HG02798 (cell line): ENCODE results near the gene EYA2.

Experiments used
- ATAC-seq: cut with Tn5 transposase; IDR thresholded peaks from one replicate; pipeline ENCODE4 v1.9.1; 2021; ENCODE audit warnings: mild to moderate bottlenecking; ENCODE audit not compliant: unreplicated experiment, poor library complexity

The EYA2 gene

DNA sequence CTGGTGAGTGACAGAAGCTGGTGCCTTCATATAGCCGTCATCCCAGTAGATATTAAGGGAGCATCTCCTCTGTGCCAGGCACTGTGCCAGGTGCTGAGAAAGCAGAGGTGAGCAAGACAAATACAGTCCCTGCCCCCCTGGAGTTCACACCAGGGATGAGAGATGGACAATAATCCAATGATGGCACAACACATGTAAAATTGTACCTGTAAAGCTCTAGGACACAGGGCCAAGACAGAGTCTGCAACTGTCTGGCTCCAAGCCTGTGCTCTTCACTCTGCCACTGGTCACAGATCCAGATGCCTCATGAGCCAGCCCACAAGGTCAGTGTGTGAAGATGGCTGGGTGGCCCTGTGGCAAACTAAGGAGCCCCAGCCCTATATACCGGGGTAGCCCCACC is 133.8 kb downstream of the EYA2 start:
- no peak for ATAC-seq

DNA sequence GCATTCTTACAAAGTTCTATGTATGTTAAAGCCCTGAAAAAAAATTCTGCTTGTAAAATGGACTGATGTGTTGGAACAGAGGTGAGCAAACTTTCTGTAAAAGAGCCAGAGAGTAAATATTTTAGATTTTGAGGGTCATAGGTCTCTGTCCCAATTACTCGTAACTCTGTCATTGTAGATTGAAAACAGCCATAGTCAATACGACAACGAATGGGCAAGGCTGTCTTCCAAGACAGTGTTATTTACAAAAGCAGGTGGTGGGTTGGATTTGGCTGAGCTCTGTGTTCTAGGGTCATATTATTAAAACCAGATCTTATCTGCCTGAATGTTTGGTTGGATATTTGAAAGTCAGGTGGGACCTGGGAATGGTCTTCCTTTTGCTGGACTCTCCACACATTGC is 135.2 kb downstream of the EYA2 start:
- no peak for ATAC-seq

DNA sequence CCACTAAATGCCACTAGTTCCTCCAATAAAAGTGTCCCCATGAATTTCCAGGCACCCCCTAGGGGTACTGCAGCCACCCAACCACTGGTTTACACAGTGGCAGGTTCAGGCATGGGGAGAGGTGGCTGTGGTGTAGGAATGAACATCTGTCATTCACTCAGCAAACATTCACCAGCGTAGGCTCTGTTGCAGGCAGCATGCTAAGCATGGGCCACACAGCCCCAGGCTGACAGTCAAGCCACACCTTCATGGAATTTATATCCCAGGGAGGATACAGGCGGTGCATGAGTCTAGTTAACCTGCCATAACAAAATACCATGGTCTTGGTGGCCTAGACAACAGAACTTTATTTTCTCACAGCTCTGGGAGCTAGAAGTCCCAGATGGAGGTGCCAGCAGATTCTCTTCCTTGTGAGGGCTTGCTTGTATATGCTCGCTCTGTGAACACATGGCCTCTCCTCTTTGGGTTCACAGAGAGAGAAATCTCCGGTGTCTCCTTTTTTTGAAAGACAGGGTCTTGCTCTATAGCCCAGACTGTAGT is 135.7 kb downstream of the EYA2 start:
- no peak for ATAC-seq

DNA sequence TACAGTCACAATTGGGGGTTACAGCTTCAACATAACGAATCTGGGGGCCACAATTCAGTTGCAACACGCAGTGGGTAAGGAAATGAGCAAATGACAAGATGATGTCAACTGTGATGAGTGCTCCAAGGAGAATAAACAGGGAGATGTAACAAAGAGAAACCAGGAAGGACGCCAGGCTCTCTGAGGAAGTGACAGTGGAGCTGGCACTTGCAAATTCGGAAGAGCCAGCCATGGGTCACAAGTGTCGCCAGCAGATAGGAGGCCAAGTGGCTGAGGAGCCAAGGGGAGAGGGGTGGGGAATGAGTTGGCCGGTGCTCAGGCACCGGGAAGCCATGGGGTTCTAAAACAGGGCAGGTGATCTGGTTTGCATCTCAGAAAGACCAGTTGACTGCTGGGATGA is 136.4 kb downstream of the EYA2 start:
- no peak for ATAC-seq

DNA sequence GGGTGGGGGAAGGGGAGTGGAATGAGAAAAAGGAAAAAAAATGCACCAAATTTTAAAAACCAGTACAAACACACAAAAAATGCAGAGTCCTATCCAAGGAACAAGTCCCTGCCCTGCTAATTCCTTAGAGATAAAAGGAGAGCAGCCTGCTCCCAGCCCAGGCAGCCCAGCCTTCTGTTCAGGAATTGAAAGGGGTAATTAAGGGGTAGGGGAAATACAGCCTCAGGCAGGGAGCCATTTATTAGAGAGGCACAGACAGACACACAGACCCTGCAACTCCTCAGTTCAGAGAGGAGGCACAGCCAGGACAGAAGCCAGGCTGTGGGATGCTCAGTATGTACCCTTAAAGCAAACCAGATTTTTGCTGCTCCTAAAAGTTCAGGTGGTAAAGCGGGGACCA is 137.2 kb downstream of the EYA2 start:
- no peak for ATAC-seq

DNA sequence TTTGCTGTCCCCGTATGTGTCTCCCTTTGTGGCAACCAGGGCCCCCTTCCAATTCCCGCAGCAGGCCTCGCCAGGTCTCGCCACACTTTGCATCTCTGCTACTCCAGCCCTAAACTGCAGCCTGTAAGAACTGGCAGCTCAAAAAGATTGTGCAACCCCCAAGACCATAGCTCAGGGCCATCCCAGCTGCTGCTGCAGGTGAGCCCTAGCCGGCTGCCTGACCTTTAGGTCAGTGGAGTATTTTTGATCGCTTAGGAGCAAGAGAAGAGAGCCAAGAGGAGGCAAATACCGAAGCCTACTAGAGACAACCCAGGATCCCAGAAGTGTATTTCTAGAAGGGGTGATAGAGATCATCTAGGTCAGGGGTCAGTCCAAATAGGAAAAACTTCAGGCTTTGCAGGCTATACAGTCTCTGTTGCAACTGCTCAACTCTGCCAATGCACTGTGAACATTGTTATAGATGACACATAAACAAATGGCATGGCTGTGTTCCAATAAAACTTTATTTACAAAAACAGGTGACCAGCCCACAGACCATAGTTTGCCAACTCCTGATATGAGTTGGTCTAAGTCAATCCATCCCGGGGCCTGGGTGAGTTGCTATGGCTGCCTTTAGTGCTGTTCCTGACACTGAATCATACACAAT is 138.4 kb downstream of the EYA2 start:
- ATAC-seq: no peak

DNA sequence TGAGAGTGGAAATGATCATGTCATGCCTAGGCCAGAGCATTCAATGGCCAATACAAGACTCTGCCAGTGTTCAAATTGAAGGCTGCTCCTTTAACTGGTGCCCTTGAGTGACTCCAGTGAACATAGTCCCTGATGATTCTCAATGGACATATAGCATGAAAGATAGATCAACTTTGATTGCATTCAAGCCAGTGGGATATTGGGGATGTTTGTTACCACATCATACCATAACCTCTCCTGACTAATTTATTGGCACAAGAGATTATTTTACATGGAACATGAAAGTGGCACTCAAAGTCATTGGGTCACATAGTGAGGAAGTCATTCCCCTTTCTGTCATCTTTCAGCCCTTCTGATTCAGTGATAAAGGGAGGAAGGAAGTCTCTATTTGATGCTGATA is 139.0 kb downstream of the EYA2 start:
- ATAC-seq: no peak

DNA sequence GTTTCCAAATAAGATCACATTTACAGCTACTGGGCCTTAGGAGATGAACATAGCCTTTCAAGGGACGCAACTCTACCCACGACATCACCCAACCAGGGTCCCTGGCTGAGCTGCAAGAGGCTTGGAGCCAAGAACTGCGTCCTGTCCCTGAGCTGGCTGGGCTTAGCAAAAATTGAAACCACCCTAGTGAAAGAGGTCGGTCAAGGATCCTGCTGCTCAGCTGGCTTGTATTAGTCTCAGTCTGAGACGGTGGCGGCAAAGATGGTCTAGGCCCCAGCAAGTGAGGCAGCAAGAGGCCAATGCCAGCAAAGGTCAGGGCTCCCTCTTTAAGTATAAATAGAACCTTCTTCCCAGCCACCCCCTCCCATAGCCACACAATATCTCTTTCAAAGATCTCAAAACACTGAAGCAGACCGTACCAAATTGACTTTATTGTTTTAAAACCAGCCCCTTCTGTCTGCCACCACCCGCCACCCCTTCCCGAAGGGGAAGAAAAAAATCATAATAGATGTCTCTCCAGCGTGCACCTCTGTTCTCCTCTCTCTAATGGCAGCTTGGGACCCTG is 140.5 kb downstream of the EYA2 start:
- no peak for ATAC-seq

DNA sequence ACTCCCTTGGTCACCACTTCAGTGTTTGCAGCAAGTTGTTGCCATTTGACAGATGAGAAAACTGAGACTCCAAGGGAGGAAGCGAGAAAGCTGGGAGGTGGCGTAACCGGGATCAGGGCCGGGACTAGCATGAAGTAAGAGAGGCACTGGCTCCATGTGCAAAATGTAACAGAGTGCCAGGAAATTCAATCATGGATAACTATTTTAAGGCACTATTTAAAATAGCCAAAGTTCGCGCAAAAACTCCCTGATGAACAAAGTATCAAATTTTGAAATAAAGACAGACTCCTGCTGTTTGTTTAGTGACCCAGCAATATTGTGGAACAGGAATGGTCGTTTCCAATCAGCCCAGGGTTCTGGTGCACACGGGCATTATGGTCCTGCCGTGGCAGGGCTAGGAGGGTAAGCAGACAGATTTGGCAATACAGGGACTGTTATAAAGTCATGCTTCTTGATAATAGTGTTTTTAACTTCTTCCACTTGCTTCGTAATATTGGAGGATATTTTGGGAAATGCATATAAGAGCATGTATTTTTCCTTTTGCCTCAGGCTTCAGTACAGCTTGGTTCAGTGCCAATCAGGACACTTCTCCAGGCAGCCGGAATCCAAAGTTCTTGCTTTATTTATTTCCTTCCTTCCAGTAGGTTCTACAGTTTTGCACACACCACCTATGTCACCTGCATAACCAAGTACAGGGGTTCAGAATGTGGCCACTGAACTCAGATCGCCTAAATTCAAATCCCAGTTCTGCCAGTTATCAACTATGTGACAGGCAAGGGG is 141.6 kb downstream of the EYA2 start:
- ATAC-seq: no peak

DNA sequence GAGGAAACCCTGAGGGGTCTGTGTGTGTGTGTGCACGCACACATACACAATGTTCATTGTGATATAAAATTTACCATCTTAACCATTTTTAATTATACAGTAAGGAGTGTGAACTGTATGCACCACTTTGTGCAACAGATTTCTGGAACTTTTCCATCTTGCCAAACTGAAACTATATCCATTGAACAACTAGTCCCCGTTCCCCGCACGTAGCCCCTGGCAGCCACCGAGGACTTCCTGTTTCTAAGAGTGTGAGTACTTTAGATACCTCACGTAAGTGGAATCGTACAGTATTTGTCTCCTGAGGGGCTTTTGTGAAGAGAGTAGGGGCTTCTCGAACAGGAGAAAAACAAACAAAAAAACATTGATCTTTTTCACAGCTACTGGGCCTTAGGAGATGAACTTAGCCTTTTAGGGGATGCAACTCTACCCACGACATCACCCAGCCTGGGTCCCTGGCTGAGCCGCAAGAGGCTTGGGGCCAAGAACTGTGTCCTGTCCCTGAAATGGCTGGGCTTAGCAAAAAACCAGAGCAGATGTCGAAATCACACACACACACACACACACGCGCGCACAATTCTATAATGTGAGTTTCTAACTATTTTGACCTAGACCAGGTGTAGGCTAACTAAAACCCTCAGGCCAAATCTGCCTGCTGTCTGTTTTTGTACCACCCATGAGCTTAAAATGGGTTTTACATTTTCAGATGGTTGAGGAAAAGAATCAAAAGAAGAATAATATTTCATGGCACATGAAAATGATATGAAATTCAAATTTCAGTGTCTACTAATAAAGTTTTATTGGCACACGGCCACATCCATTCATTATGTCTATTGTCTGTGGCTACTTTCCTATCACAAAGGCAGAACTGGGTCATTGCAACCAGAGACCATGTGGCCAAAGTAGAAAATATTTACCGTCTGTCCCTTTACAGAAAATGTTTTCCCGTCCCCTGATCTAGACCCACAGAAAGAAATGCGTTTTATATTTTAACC is 144.2 kb downstream of the EYA2 start:
- no peak for ATAC-seq

DNA sequence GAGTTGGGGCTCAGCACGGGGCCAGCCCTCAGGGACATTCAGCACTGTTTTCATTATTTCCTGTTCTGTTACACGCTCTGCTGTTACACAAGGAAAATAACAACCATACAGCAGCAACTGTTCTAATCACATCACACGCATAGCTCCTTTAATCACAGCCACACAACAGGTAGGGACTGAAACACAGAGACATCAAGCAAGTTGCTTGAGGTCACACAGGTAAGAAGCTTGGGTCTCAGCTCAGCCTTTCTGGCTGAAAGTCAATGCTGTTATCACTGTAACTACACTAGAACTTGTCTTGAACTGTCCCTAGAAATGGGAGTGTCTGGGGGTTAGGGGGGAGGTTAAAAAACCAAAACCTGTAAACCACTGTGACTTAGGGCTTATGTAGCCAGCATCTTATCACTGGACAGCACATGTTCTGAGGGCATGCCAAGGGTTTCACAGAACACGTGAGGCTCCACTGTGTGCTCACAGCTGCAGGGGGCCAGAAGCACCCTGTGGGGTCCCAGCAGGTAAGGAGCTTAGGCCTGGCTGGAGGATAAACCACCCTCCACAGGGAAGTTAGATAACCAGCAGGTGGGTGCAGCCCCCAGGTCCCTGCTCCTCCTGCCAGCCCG is 146.0 kb downstream of the EYA2 start:
- no peak for ATAC-seq

DNA sequence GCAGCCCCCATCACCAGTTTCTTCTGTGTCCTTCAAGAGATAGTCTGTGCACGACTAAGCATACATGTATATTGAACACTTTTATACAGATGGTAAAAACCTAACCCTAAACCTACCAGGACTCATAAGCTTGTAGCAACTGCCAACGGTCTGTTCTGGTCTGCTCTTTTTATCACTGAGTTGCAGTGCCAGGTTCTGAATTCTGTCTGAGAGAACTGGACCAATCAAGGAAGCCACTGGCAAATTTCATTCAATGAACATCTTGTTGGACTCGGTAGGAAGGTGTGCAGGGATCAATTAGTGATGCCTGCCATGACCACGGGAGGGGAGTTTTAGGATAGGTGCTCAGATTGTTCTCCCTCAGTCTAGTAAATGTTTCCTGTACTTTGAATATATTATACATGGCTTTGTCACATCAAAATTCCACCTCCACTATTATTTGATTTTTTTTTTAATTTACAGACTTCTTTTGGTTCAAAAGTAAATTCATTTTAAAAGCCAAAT is 146.8 kb downstream of the EYA2 start:
- ATAC-seq: no peak

DNA sequence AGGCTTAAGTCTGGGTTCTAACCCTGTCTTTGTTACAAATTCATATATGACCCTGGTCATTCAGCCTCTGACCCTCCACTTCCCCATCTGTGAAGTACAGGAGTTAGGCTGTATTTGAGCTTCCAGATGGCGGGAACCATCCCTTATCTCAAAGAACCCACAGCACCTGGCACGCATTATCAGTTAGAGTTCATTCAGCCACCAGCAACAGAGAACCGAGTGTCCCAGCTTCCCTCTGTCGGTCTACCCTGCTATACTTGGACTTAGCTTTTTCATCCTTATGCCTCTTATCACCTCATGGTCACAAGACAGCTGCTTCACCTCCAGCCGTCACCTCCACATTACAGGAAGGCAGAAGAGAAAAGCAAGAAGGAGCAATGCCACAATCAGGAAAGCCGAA is 147.8 kb downstream of the EYA2 start:
- no peak for ATAC-seq

DNA sequence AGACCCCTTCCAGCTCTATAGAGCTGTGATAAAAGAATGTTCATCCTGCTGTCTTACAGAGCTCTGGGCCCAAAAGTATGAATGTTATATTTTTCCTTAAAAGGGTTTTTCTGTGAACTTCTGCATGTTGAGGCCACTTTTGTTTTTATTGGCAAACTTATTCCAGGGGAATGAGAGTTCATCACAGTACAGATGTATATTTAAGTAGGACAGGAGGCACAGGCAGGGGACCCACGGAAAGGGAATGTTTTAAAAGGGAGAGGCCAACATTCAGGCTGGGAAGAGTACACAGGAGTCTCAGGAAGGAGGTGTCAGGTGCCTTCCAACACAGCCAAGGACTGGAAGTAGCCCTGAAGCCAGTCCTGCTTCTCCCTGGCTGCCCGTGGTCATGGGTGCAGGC is 148.4 kb downstream of the EYA2 start:
- ATAC-seq: no peak

DNA sequence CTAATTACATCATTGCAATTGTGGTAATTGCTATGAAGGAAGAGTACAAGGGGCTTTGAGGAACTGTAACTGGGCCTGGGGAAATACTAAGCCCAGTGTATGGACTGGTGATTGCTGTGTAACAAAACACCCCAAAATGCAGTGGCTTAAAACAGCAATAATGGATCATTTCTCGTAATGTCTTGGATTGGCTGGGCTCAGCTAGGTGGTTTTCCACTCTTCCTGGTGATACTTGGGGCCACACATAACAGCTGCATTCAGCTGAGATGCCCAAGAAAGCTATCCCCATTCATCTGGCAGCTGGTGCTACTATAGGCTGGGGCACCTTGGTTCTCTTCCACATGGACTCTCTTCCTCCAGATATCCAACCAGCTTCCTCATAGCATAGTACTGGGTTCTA is 150.3 kb downstream of the EYA2 start:
- no peak for ATAC-seq

DNA sequence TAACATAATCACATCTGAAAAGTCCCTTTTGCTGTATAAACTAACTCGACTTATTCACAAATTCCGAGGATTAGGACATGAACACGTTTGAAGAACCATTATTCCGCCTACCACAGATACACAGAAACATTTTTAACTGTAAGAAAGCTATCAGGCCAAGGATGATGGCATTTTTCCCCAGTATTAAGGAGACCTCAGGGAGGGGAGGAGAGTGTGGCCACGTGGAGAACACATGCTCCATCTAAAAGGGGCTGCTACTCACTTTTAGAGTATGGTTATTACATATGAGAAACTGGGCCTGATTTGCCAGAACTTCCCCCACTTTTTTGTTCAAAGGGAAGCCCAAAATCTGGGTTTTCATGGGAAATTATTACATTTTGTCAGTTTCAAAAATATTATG is 153.4 kb downstream of the EYA2 start:
- no peak for ATAC-seq

DNA sequence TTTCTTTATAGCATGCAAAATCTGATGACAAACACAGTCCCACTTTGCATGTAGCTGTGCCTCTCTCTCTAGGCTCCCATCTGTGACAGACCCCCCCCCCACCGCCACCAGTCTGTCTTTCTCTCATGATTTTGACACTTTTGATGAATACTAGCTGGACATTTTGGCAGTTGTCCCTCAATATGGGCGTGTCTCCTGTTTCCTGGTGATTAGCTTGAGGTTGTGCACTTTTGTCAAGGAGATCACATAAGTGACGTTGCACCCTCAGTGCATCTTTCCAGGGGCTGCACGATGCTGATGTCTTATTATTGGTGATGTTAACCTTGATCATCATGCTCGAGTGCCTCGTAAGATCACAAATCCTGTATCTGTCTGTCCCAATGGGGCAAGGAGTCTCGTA is 155.1 kb downstream of the EYA2 start:
- ATAC-seq: no peak

DNA sequence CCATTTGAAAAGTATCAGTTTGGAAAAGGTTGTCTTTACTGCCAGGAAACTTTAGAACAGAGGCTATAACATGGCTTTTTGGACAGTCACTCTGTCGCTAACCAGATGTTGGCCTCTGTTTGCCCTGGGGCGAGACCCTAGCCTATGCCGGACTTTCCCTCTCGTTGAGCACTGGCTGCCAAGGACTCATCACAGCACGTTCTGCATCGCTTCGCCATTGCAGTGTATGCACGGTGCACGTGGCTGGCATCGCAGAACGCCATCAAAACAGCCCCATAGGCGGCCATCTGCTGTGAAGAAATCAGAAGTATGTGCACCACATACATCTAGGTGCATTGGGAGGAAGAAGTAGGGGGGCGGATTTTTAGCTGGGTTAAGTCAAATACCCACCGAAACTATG is 156.4 kb downstream of the EYA2 start:
- no peak for ATAC-seq

DNA sequence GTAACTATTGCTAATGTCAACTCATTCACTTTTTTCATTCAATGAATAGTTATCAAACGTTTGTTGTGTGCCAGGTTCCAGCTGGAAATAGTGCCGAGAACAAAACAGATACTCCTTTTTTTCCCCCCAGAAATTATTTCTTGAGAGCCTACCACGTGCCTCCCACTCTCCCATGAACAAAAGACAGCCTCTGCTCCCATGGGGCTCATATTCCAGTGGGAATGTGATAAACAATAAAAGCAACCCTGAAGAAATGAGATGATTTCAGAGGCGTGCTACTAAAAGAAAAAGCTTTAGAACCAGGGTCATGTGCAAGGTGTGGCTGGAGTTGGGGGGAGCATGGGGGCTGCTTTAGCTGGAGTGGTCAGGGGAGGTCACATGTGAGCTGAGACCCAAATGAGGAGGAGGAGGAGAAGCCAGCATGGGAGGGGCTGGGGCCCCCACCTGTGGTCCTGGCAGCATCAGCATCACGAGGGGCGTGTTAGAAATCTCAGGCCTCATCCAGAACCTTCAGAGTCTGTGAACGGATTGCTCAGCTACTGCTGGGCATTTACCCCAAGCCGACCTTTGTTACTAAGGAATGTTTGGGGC is 157.4 kb downstream of the EYA2 start:
- ATAC-seq: no peak
